Activated CD4-positive, alpha-beta T cell treated with anti-CD3 and anti-CD28 coated beads, Interleukin-2, amount 50 U/mL, for 16 hours (primary cell): Measurements from ENCODE around the gene DLGAP4.
A peak's percentile ranks its signal among the peaks of the same experiment; 100 is the strongest.
"Not testable (repeated sequence)": the region's sequence is repeated elsewhere in the genome, so short reads cannot be mapped to it uniquely, and the experiment has no call there.

ENCODE experiments used
- DNase-seq: peaks from one replicate; pipeline ENCODE4 v3.0.0-alpha.2; 2020

DLGAP4 gene

GRCh38 chr20:36543184-36544133 is 237.3 kb downstream of the DLGAP4 start:
- no peak for DNase-seq

- no peak for DNase-seq
These were observed 238.2 kb downstream of the DLGAP4 start for GRCh38 chr20:36544134-36545018.

- no peak for DNase-seq
These were observed 240.1 kb downstream of the DLGAP4 start for GRCh38 chr20:36546111-36546736.

GRCh38 chr20:36547186-36548005 is 241.3 kb downstream of the DLGAP4 start:
- DNase-seq = no peak

GRCh38 chr20:36548006-36548315 is 241.8 kb downstream of the DLGAP4 start:
- no peak for DNase-seq

GRCh38 chr20:36548704-36549627 is 242.8 kb downstream of the DLGAP4 start:
- DNase-seq = no peak

- DNase-seq = no peak
These were observed 243.4 kb downstream of the DLGAP4 start for GRCh38 chr20:36549628-36549941.

GRCh38 chr20:36549942-36550789 is 244.0 kb downstream of the DLGAP4 start:
- no peak for DNase-seq

- no peak for DNase-seq
These were observed 244.7 kb downstream of the DLGAP4 start for GRCh38 chr20:36550790-36551299.

GRCh38 chr20:36555248-36555647 is 249.1 kb downstream of the DLGAP4 start:
- DNase-seq = no peak

GRCh38 chr20:36562724-36563123 is 256.6 kb downstream of the DLGAP4 start:
- DNase-seq = no peak

- no peak for DNase-seq
These were observed 257.2 kb downstream of the DLGAP4 start for GRCh38 chr20:36563374-36563773.

GRCh38 chr20:36564078-36564725 is 258.1 kb downstream of the DLGAP4 start:
- not testable (repeated sequence) for DNase-seq

GRCh38 chr20:36564726-36565121 is 258.6 kb downstream of the DLGAP4 start:
- not testable (repeated sequence) for DNase-seq

- no peak for DNase-seq
These were observed 259.4 kb downstream of the DLGAP4 start for GRCh38 chr20:36565520-36565919.

- DNase-seq = no peak
These were observed 263.8 kb downstream of the DLGAP4 start for GRCh38 chr20:36569847-36570429.

- no peak for DNase-seq
These were observed 265.7 kb downstream of the DLGAP4 start for GRCh38 chr20:36571564-36572504.

GRCh38 chr20:36572701-36573102 is 266.6 kb downstream of the DLGAP4 start:
- DNase-seq = peak; percentile 56
